ENCODE measurements around the gene OVOL3.

DNA sequence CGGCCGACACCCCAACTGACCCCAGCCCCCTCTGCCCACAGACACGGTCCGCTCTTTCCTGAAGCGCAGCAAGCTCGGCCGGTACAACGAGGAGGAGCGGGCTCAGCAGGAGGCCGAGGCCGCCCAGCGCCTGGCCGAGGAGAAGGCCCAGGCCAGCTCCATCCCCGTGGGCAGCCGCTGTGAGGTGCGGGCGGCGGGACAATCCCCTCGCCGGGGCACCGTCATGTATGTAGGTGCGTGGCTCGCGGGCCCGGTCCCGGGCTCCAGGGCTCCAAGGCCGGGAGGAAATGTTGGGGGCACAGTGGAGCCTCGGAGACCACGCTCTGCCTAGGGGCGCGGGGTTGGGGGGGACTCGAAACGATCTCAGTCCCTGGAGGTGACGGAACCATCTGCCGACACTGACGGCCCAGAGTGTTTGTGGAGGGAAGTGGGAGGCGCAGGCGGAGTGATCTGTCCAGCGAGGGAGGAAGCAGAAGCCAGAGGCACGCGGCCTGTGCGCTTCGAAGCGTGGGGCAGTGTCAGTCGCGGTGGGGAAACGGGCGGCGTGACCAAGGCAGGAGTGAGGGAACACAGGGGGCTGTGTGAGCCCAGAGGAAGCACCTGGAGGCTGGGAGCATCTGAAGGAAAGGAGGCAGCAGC, 10.7 kb downstream of the OVOL3 start:
- TF ChIP-seq POLR2A (IDR thresholded peaks at IDR 0.05) (no peak), POLR2AphosphoS5 (IDR thresholded peaks at IDR 0.05) (no peak)
